GM18907 (cell line): ENCODE results near the gene CERK.

Experiments used
- ATAC-seq: cut with Tn5 transposase; IDR thresholded peaks from one replicate; pipeline ENCODE4 v1.9.1; 2021; ENCODE audit warnings: mild to moderate bottlenecking, moderate library complexity; ENCODE audit not compliant: unreplicated experiment

The CERK gene

GRCh38 chr22:46749682-46750529 lies 11.9 kb upstream of the CERK start:
- no peak for ATAC-seq

GRCh38 chr22:46748908-46749675 lies 11.0 kb upstream of the CERK start:
- ATAC-seq: no peak

- no peak for ATAC-seq
Measured at GRCh38 chr22:46748206-46748907, 10.3 kb upstream of the CERK start.

GRCh38 chr22:46747646-46748045 lies 9.6 kb upstream of the CERK start:
- no peak for ATAC-seq

- no peak for ATAC-seq
Measured at GRCh38 chr22:46746620-46747019, 8.6 kb upstream of the CERK start.

- no peak for ATAC-seq
Measured at GRCh38 chr22:46746192-46746591, 8.1 kb upstream of the CERK start.

- no peak for ATAC-seq
Measured at GRCh38 chr22:46744581-46744980, 6.5 kb upstream of the CERK start.

GRCh38 chr22:46742576-46743221 lies 4.6 kb upstream of the CERK start:
- no peak for ATAC-seq

GRCh38 chr22:46741974-46742519 lies 4.0 kb upstream of the CERK start:
- no peak for ATAC-seq

- no peak for ATAC-seq
Measured at GRCh38 chr22:46740910-46741780, 3.1 kb upstream of the CERK start.

GRCh38 chr22:46739094-46739870 lies 1.2 kb upstream of the CERK start:
- ATAC-seq: no peak

- no peak for ATAC-seq
Measured at GRCh38 chr22:46738647-46739093, 618 bp upstream of the CERK start.

- peak; percentile 27 for ATAC-seq
Measured at GRCh38 chr22:46737105-46737975, 712 bp downstream of the CERK start.

GRCh38 chr22:46736705-46737104 lies 1.3 kb downstream of the CERK start:
- ATAC-seq: no peak

GRCh38 chr22:46735747-46736608 lies 2.1 kb downstream of the CERK start:
- no peak for ATAC-seq

- ATAC-seq: no peak
Measured at GRCh38 chr22:46734830-46735453, 3.1 kb downstream of the CERK start.
